Stimulated activated CD8-positive, alpha-beta memory T cell treated with anti-CD3 and anti-CD28 coated beads, Interleukin-2, amount 100 ng/mL, for 1 hour (primary cell): ENCODE results near the gene CFAP92.

ENCODE experiments used
- DNase-seq, 2 donors: peaks; one replicate each; pipeline ENCODE4 v3.0.0-alpha.2; 2020; ENCODE audit warnings: low read depth in 2 of 2

CFAP92 gene

GRCh38 chr3:129026728-129027543 is 33.1 kb upstream of the CFAP92 start:
- DNase-seq: peak; percentile 73 to 82

- no peak for DNase-seq
Measured at GRCh38 chr3:129025691-129026435, 32.0 kb upstream of the CFAP92 start.

GRCh38 chr3:129025108-129025507 is 31.2 kb upstream of the CFAP92 start:
- no peak for DNase-seq

- DNase-seq: no peak
Measured at GRCh38 chr3:129023909-129024308, 30.0 kb upstream of the CFAP92 start.

- DNase-seq: no peak
Measured at GRCh38 chr3:129023008-129023358, 29.1 kb upstream of the CFAP92 start.

- DNase-seq: no peak
Measured at GRCh38 chr3:129022114-129023007, 28.5 kb upstream of the CFAP92 start.

GRCh38 chr3:129021140-129021551 is 27.3 kb upstream of the CFAP92 start:
- DNase-seq: no peak

- DNase-seq: no peak
Measured at GRCh38 chr3:129020691-129021090, 26.8 kb upstream of the CFAP92 start.

- DNase-seq: no peak
Measured at GRCh38 chr3:129019266-129019665, 25.4 kb upstream of the CFAP92 start.

- no peak for DNase-seq
Measured at GRCh38 chr3:129018751-129019150, 24.9 kb upstream of the CFAP92 start.

- DNase-seq: no peak
Measured at GRCh38 chr3:129018271-129018670, 24.4 kb upstream of the CFAP92 start.

- no peak for DNase-seq
Measured at GRCh38 chr3:129017484-129017899, 23.6 kb upstream of the CFAP92 start.

GRCh38 chr3:129016720-129017483 is 23.0 kb upstream of the CFAP92 start:
- DNase-seq: no peak

GRCh38 chr3:129016356-129016719 is 22.5 kb upstream of the CFAP92 start:
- peak in 1 of 2 donors; percentile 23 for DNase-seq

- DNase-seq: peak in 1 of 2 donors; percentile 37
Measured at GRCh38 chr3:129015388-129016105, 21.7 kb upstream of the CFAP92 start.

- DNase-seq: no peak
Measured at GRCh38 chr3:129014793-129015345, 21.0 kb upstream of the CFAP92 start.

- DNase-seq: no peak
Measured at GRCh38 chr3:129014148-129014547, 20.3 kb upstream of the CFAP92 start.

- no peak for DNase-seq
Measured at GRCh38 chr3:129013491-129013891, 19.6 kb upstream of the CFAP92 start.

GRCh38 chr3:129010310-129010956 is 16.6 kb upstream of the CFAP92 start:
- DNase-seq: no peak

- no peak for DNase-seq
Measured at GRCh38 chr3:129009266-129009665, 15.4 kb upstream of the CFAP92 start.
